KOPT-K1 (cell line): ENCODE measurements around the gene TRA2A.

Source experiments
- H3K27ac ChIP-seq: fragments of 200-600 bp; sonication (generic); 2 replicates; pipeline ENCODE4 v1.5.1; 2016; ENCODE audit warnings: antibody characterized with exemption, mild to moderate bottlenecking, low read depth, low read length; ENCODE audit not compliant: poor library complexity, severe bottlenecking
- H3K36me3 ChIP-seq: fragments of 200-600 bp; sonication (generic); 2 replicates; pipeline ENCODE4 v1.5.1; 2017; ENCODE audit warnings: antibody characterized with exemption, mild to moderate bottlenecking, low read length, moderate library complexity; ENCODE audit not compliant: insufficient read depth
- H3K9me3 ChIP-seq: fragments of 200-600 bp; sonication (generic); 2 replicates; pipeline ENCODE4 v1.5.1; 2017; ENCODE audit warnings: antibody characterized with exemption, low read length, mild to moderate bottlenecking; ENCODE audit not compliant: insufficient read depth, poor library complexity, severe bottlenecking

Gene TRA2A

DNA sequence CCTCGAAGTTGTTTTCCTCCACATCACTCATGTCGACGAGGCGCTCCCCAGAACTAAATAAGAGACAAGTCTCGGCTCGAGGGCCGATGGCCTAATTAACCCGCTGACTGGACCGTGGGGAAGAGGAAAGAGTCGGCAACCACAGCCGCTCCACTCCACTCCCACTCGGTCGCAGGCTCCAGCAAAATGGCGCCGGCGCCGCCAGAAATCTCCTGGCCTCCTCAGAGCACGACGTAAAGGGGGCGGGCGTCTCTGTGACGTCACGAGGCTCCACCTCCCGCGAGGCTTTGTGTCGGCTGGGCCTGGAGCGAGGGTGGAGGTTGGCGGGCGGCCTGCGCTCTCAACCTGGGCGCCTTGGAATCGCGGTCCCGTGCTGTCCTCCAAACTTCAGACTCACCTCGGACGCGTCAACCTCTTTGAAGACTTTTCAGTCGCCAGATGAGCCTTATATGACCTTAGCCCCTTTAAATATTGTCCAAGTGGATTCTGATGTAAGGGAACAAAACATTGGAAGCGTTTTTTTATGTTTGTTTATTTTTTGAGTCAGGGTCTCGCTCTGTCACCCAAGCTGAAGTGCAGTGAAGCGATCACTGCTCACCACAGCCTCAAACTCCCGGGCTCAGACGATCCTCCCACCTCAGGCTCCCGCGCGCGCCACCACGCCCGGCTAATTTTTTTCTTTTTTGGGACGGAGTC, at the start of gene TRA2A:
TSS of gene TRA2A (minus strand) at position 188 of the 696 bp plus-strand sequence. CDS start at position 31, 157 bp downstream.
- peaks cover 18% of the 10 kb centered on the region for H3K36me3 ChIP-seq
- H3K27ac ChIP-seq: peak within 1 kb of the TSS; percentile 89

DNA sequence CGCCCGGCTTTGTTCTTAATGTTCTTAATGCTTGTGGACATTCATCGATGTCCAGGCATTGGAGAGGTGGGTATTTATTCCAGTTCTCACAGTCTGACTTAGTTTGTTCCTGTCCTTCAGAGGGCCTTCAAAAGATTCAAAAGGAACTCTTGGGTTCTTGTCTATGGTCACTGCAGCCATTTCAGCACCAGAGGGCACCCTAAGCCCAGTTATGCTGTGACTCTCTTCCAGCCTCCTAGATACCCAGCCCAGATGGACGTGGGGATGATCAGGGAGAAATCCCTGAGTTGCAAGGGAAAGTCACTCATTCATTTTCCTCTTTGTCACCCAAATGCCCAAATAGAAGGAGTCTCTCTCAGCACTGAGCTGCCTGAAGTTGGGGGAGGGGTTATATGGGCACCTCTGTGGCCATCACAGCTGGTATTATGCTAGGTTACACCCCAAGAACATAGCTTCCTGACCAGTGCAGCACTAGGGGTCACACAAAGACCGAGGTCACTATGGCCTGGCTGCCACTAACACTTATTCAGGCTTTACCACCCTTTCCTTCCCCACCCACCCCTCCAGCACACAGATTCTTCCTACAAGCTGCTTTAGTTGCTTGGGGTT, 38.9 kb upstream of the TRA2A start:
- no peaks in the 10 kb centered on the region for H3K9me3 ChIP-seq
- H3K36me3 ChIP-seq: no peaks in the 10 kb centered on the region
- no peak overlapping the region for H3K27ac ChIP-seq

More for the DNA sequence above, at the start of gene TRA2A:
- no peaks in the 10 kb centered on the region for H3K9me3 ChIP-seq

DNA sequence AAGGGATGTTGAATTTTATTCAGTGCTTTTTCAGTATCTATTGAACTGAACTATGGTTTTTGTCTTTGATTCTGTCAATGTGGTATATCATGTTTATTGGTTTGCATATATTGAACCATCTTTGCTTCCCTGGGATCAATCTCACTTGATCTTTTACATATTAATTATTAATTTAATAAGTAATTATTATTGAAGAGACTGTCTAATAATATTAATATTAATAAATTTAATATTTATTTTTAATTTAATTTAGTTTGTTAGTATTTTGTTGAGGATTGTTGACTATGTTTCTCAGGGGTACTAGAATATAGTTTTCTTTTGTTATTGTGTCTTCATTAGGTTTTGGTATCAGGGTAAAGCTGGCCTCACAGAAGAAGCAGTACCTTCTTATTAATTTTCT, 26.5 kb upstream of the TRA2A start:
- no peaks in the 10 kb centered on the region for H3K36me3 ChIP-seq
- H3K27ac ChIP-seq: no peak overlapping the region

DNA sequence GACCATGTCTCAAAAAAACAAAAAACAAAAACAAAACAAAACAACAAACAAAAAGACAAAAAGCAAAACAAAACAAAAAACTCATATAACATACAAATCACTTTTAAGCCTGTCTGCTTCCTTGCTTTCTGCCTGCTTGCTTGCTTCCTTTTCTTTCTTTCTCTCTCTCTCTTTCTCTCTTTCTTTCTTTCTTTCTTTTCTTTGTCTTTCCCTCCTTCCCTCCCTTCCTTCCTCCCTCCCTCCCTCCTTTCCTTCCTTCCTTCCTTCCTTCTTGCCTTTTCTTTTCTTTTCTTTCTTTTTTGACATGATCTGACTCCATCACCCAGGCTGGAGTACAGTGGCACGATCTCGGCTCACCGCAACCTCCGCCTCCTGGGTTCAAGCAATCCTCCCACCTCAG, 15.9 kb upstream of the TRA2A start:
- Histone ChIP-seq H3K36me3 (no peaks in the 10 kb centered on the region), H3K27ac (no peak overlapping the region), H3K9me3 (no peaks in the 10 kb centered on the region)

More for the DNA sequence above, 26.5 kb upstream of the TRA2A start:
- H3K9me3 ChIP-seq: no peaks in the 10 kb centered on the region

DNA sequence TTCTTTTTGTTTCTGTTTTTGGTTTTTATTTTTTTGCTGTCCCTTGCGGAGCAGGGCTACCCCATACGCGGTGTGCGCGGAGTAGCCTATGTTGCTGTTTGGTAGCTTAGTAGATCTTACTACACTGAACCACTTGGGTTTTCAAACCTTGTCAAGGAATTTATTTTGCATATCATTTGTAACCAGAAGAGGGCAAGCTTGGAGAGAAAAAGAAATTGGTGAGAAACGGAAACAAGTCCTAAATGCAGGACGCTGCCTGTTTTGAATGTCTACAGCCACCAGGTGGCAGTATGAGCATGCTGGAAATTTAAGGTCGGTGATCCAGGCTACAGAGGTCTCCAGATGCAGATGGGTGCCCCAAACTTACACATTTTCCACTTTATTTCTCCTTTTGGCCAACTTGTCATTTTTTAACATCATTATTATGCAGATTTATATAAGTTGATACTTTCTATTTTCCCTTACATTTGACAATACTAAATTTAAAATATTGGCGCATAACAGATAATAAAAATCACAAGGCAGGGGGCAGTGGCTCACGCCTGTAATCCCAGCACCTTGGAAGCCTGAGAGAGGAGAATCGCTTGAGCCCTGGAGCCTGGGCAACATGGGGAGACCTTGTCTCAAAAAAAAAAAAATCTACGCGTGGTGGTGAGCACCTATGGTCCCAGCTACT, 15.3 kb upstream of the TRA2A start:
- H3K9me3 ChIP-seq: no peaks in the 10 kb centered on the region

DNA sequence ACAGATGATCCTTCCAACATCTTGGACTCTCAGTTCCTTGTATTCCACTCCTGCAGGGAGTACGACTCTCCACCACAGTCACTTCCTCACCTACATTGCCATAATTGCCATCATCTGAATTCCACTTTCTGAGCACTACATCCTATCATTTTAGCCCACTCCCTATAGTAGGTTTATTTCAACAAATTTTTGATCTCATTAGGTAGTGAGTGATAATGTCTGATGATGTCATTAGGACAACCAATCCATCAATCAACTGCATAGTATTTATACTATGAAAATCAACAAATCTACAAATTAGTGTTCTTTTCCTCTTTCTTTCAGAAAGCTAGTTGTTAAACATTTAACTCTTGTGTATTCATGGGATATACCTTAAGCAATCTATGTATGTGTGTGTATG, 13.7 kb upstream of the TRA2A start:
- Histone ChIP-seq H3K27ac (no peak overlapping the region), H3K9me3 (no peaks in the 10 kb centered on the region), H3K36me3 (no peaks in the 10 kb centered on the region)

More for the DNA sequence above, 15.3 kb upstream of the TRA2A start:
- H3K36me3 ChIP-seq: no peaks in the 10 kb centered on the region
- H3K27ac ChIP-seq: no peak overlapping the region

DNA sequence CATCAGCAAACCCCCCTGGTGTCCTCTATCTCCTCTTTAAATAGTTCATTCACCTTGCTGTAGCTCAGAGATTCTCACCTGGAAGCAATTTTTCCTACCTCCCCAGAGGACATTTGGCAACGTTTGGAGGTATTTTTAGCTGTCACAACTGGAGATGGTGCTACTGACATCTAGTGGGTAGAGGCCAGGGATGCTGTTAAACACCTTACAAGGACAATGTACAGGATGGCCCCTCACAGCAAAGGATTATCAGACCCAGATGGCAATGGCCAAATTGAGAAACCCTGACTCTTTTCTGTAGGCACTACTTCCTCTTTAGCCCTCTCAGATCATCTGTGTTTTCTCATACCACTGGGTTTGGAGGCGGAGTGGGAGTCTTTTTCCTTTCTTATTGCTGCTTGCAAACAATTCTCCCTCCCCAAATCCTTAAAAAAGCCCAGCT, 13.2 kb upstream of the TRA2A start:
- Histone ChIP-seq H3K27ac (no peak overlapping the region), H3K9me3 (no peaks in the 10 kb centered on the region), H3K36me3 (no peaks in the 10 kb centered on the region)

DNA sequence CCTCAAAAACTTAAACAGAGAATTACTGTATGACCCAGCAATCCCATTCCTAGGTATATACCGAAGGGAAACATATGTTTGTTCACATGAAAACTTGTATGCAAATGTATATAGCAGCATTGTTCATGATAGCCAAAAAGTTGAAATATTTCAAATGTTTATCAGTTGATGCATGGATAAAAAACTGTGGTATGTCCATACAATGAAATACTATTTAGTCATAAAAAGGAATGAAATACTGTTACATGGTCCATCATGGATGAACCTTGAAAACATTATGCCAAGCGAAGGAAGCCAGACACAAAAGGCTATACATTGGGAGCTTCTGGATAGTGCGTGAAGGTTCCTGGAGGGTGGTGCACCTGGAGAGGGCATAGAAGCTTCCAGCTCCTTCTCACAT, 11.0 kb upstream of the TRA2A start:
- Histone ChIP-seq H3K36me3 (no peaks in the 10 kb centered on the region), H3K9me3 (no peaks in the 10 kb centered on the region), H3K27ac (no peak overlapping the region)

DNA sequence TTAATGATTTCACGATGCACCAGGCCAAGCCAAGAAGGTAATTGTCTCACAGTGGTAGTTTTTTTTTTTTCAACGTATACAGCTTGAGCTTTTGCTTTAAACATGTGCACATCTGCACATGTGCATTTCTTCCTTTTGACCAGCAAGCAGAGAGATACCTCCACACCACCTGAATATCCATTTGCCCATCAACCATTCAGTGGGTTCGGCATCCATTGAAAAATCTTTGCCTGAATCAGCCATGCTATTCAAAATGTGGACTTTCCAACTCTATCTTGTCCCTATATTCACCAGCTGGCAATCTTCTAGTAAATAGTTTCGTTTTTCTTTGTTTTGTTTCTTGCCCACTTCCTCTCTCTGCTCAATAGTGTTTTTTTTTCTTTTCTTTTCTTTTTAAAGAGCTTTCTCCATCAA, 7.7 kb upstream of the TRA2A start:
- Histone ChIP-seq H3K36me3 (no peaks in the 10 kb centered on the region), H3K27ac (peak overlapping the region; percentile 68), H3K9me3 (no peaks in the 10 kb centered on the region)

DNA sequence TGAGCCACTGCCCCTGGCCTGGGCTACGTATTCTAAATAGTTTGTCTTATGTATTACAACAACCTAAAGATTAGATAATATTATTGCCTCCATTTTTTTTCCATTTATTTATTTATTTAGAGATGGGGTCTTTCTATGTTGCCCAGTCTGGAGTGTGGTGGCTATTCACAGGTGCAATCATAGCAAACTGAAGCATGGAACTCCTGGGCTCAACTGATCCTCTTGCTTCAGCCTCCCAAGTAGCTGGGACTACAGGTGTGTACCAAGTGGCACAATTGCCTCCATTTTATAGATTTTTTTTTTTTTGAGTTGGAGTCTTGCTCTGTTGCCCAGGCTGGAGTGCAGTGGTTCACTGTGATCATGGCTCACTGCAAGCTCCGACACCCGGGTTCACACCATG, 6.5 kb upstream of the TRA2A start:
- H3K9me3 ChIP-seq: no peaks in the 10 kb centered on the region
- no peaks in the 10 kb centered on the region for H3K36me3 ChIP-seq
- H3K27ac ChIP-seq: no peak overlapping the region

DNA sequence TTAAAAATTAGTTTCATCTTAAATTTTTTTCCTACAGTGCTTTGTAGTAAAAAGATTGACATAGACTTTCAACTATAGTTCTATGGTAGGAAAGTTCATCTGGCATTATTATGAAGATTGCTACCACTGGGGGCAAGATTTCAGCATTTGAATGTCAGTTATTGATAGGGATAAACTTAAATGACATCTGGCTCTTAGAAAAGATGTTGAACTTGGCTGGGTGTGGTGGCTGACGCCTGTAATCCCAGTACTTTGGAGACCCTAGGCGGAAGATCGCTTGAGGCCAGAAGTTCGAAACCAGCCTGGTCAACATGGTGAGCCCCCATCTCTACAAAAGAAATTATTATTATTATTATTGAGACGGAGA, 1.4 kb upstream of the TRA2A start:
- H3K27ac ChIP-seq: no peak overlapping the region
- no peaks in the 10 kb centered on the region for H3K9me3 ChIP-seq
- H3K36me3 ChIP-seq: peaks cover 17% of the 10 kb centered on the region

DNA sequence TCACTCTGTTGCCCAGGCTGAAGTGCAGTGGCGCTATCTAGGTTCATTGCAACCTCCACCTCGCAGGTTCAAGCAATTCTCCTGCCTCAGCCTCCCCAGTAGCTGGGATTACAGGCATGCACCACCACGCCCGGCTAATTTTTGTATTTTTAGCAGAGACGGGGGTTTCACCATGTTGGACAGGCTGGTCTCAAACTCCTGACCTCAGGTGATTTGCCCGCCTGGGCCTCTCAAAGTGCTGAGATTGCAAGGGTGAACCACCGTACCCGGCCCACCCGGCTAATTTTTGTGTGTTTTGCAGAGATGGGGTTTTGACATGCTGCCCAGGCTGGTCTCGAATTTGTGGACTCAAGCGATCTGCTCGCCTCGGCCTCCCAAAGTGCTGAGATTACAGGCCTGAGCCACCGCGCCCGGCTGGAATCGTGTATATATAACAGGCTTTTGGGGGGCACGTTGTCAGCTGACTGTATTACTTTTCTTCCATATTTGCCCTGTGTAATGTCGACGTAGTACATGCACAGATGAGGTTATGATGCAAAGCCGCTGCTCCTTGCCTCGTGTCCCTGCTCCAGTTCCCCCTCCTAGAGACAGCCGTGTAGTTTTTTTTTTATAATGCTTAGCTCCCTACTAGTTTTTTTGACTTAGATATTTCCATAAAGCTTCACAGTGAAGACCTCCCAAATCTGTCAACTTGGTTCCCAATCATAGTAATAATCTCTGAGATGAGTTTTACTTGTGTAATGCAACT, 883 bp upstream of the TRA2A start:
- no peaks in the 10 kb centered on the region for H3K9me3 ChIP-seq
- H3K27ac ChIP-seq: peak overlapping the region; percentile 89
- peaks cover 18% of the 10 kb centered on the region for H3K36me3 ChIP-seq

DNA sequence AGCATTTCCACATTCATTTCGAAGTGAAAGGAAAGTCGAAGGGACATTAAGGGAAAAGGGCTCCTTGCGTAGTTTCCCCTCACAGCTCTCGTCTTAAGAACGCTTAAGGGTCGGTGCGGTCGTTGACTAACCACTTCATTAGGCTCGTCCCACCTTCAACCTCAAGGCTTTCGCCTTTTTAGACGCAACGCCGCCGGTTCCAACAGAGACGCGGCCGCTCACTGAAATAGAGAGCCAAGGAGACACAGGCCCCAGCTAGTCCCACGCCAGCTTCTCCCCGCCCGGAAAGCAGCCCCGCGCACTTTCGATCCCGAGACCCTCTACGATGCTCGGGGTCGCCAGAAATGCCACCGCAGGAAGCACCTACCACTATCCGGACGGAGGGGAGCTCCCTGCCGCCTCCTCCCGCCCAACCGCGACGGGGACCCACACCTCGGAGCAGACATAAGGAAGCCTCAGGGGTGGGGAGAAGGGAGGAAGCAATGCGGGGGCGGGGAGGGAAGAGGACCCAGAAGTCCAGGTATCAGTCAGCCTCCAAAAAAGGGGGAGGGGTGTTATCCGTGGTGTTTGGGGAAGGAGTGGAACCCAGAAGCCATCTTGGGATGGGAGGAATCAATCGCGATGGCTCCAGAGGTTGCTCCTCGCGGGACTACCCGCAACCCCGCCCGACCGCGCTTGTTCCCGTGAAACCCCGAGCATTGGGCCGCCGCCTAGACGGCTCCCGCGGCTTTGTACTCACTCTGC, 559 bp downstream of the TRA2A start:
- Histone ChIP-seq H3K9me3 (no peaks in the 10 kb centered on the region), H3K27ac (peak overlapping the region; percentile 89)

DNA sequence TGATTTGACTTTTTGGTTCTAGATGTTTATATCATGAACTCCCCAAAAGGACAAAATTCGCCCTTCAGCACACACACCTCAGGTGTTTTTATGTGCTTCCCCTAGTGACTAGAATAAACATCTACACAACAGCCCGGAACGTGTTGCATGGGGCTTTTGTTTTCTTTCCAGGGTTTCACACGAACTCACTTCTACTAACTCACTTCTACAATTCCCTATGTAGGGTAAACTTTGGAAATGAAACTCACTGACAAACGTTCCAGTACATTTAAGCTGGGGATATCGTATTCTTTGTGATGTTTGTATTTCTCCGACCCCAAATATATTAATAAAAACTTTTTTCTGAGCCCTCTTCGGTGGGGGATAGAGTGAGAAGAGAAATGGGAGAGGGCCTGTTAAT, 1.4 kb downstream of the TRA2A start:
- Histone ChIP-seq H3K36me3 (peaks cover 18% of the 10 kb centered on the region), H3K27ac (peak overlapping the region; percentile 89), H3K9me3 (no peaks in the 10 kb centered on the region)

More for the DNA sequence above, 559 bp downstream of the TRA2A start:
- H3K36me3 ChIP-seq: peaks cover 18% of the 10 kb centered on the region
